Body of pancreas (tissue), 4 donors: Measurements from ENCODE around the gene TUBGCP6. TPM values are rescaled to one million over a fixed set of nuclear protein-coding genes. Genes with fewer than 3 reads are reported as not detected.

Experiments
- ATAC-seq: fragments of 150-250 bp; one replicate; pipeline ENCODE4 v1.9.1; 2016
- DNase-seq, 4 donors: peaks; one replicate each; pipeline ENCODE4 v3.0.0-alpha.2; 2019
- H3K27ac ChIP-seq, 4 donors: fragments of 200-600 bp; sonication (generic); 1 replicate in 3 of 4; 2 replicates in 1 of 4; pipeline versions ENCODE4 v1.5.1 to v1.6.1; 2016 to 2019; ENCODE audit warnings: mild to moderate bottlenecking in 1 of 4, mixed read lengths in 1 of 4, moderate library complexity in 1 of 4
- H3K27me3 ChIP-seq, 2 donors: fragments of 200-600 bp; sonication (generic); one replicate each; pipeline ENCODE4 v1.6.0; 2016; ENCODE audit warnings: mild to moderate bottlenecking in 1 of 2
- H3K36me3 ChIP-seq, 2 donors: fragments of 200-600 bp; sonication (generic); replicated peaks in 1 of 2; 2 replicates each; pipeline ENCODE4 v1.5.1; 2016; ENCODE audit warnings: low read depth in 2 of 2; ENCODE audit not compliant: insufficient read depth in 1 of 2
- H3K4me1 ChIP-seq: fragments of 200-600 bp; sonication (generic); one replicate; pipeline ENCODE4 v1.6.0; 2016
- H3K4me3 ChIP-seq, 2 donors: fragments of 200-600 bp; sonication (generic); 1 replicate in 1 of 2; 2 replicates in 1 of 2; pipeline ENCODE4 v1.5.1; 2016 to 2019
- H3K9me3 ChIP-seq, 3 donors: fragments of 200-600 bp; sonication (generic); 1 replicate in 2 of 3; 2 replicates in 1 of 3; pipeline ENCODE4 v1.5.1; 2016
- POLR2A ChIP-seq, 3 donors: fragments of 450-650 bp; IDR thresholded peaks; one replicate each; pipeline ENCODE4 v1.6.1; 2016; ENCODE audit warnings: antibody characterized with exemption in 3 of 3, mild to moderate bottlenecking in 2 of 3
- WGBS, 2 donors: methylation state at CpG; one replicate each; pipeline ENCODE4 v1.1.5; 2017; 5-methylcytosine and 5-hydroxymethylcytosine counted together
- intact Hi-C: fragments of 100-400 bp; cut with DNase I; formaldehyde crosslinking; loops from one replicate; pipeline ENCODE4 v1.15.1; 2023
- total RNA-seq, 2 donors: library from RNA; depleted of rRNA; stranded (reverse); fragments of >200 nt; gene quantifications; one replicate each; pipeline ENCODE4 v1.1.0, GENCODE V29; 2016
- TF ChIP-seq, protein P1 (sequence below), 7 experiments: fragments of 450-650 bp in 4 of 7; fragments of 200-600 bp in 3 of 7; sonication (generic) in 3 of 7; IDR thresholded peaks; one replicate each; pipeline ENCODE4 v1.5.1; 2016 to 2019; ENCODE audit warnings: antibody characterized with exemption in 7 of 7

The TUBGCP6 gene
- total RNA-seq, 2 donors from 2014 or later: 61.2 to 121 TPM

DNA sequence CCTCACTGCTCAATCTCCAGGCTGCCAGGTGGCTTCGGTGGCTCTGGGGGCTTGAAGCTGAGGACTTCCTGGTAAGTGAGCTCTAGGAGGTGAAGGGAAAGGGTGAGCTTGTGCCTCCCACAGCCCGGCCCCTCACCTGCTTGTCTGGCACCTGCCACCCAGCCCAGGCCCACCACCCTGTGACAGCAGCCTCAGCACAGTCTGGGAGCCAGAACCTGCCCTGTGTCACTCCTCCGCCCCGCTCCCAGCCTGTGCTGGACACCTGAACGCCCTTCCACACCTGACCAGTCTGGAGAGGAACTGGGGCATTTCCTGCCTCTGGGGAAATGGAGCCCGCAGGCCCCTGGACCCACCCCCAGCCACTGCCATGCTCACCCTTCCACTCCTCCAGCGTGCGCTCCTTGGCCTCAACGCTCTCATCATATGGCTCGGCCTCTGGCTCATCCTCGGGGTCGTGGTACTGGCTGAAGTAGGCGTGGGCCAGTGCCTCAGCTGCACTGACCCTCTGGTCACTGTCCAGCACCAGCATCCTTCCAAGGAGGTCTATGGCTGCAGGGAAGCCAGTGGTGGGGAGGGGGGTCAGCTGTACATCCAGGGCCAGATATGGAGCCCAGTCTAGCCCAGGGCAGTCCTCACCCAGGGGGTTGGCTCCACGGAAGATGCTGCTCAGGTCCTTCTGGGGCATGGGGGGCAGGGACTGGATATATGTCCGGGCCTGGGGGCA, 20.3 kb upstream of the TUBGCP6 start:
- no peak for DNase-seq
- no peak overlapping the region for H3K27ac ChIP-seq
- 80 to 87% methylated on average over 10 to 15 of the region's 15 CpGs for WGBS, 2 donors
- H3K9me3 ChIP-seq: no peaks in the 10 kb centered on the region
- no peak for ATAC-seq
- H3K36me3 ChIP-seq: no peaks in the 10 kb centered on the region
- TF ChIP-seq, protein P1, sequence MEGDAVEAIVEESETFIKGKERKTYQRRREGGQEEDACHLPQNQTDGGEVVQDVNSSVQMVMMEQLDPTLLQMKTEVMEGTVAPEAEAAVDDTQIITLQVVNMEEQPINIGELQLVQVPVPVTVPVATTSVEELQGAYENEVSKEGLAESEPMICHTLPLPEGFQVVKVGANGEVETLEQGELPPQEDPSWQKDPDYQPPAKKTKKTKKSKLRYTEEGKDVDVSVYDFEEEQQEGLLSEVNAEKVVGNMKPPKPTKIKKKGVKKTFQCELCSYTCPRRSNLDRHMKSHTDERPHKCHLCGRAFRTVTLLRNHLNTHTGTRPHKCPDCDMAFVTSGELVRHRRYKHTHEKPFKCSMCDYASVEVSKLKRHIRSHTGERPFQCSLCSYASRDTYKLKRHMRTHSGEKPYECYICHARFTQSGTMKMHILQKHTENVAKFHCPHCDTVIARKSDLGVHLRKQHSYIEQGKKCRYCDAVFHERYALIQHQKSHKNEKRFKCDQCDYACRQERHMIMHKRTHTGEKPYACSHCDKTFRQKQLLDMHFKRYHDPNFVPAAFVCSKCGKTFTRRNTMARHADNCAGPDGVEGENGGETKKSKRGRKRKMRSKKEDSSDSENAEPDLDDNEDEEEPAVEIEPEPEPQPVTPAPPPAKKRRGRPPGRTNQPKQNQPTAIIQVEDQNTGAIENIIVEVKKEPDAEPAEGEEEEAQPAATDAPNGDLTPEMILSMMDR (IDR thresholded peaks at IDR 0.05): no peak
- TF ChIP-seq POLR2A (IDR thresholded peaks at IDR 0.05): no peak
- H3K4me3 ChIP-seq: no peak overlapping the region
- intact Hi-C loops: loop anchor here (5.0 kb wide), 1 partner anchor 67 kb away; no protein-coding TSS in a partner anchor
- H3K4me1 ChIP-seq: peaks cover 41% of the 10 kb centered on the region
- H3K27me3 ChIP-seq: peaks cover 0 to 4% of the 10 kb centered on the region in 2 donors

DNA sequence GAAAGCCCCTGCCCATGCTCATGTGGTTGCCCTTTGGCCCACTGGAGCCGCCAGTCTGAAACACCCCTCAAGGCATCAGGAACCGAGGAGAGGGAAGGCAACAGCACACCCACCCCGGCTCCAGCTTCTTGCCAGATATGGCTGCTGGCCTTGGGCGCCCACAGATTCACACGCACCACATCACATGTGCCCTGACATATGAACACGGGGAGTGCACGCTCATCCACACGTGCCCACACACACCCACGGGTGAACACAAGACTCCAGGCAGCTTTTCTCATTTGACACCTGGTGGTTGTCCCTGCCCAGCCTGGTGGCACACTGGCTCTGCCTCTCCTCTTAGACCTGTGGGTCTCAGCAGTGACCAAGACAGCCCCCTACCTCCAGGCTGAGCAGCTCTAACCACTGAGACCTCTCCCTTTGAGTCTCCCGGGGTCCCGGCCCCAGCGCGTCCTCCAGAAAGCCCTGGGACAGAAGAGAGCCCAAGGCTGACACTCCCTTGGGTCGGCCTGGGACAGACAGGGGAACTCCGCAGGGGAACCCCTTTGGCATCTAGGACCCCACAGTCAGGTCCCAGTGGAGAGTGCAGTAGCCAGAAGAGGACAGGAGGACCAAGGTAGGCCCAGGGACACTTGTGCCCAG, 19.4 kb upstream of the TUBGCP6 start:
- ATAC-seq: no peak
- peaks cover 33% of the 10 kb centered on the region for H3K4me1 ChIP-seq
- DNase-seq: no peak
- no peak overlapping the region for H3K27ac ChIP-seq
- no peaks in the 10 kb centered on the region for H3K9me3 ChIP-seq
- no peak overlapping the region for H3K4me3 ChIP-seq
- peaks cover 0 to 4% of the 10 kb centered on the region in 2 donors for H3K27me3 ChIP-seq
- no peak for TF ChIP-seq POLR2A (IDR thresholded peaks at IDR 0.05)
- TF ChIP-seq, protein P1 (IDR thresholded peaks at IDR 0.05): no peak
- WGBS, 2 donors: 90% methylated on average over 14 of the region's 15 CpGs; no CpG with 5 or more reads in 1 of the 2 donors
- intact Hi-C loops: no loop called here
- H3K36me3 ChIP-seq: no peaks in the 10 kb centered on the region

DNA sequence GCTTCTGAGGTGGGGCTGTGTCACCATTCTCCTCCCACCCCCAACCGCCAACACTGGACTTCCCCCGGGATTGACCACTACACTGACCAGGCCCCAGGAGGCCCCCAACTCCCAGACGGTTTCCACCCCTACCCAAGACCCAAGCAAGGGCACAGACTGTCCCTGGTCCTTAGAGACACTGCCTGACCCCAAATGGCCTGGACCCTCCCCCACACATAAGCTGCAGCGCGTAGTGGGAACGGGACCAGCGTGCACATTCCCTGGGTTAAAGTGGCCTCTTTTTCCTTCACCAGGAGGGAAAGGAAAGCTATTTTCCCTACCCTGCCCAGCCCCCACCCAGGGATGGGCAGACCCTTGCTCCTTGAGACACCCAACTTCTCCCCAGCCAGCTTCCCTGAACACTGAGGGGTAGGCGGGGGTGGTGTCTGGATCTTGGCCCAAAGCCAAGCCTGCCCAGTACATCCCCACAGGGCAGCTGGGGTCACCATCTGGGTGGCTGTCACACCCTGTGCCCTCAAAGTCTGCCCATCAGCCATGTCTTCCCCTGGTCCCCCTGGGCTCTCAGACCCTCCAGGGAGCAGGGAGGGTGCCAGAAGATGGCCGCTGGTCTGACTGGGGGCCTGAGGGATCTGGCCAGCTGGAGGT, 18.3 kb upstream of the TUBGCP6 start:
- WGBS, 2 donors: 51 to 54% methylated on average over 7 to 9 of the region's 9 CpGs
- Histone ChIP-seq H3K36me3 (no peaks in the 10 kb centered on the region), H3K27me3 (peaks cover 0 to 4% of the 10 kb centered on the region in 2 donors), H3K27ac (no peak overlapping the region), H3K4me1 (peaks cover 23% of the 10 kb centered on the region), H3K4me3 (no peak overlapping the region), H3K9me3 (no peaks in the 10 kb centered on the region)
- no peak for DNase-seq
- no peak for ATAC-seq
- TF ChIP-seq POLR2A (IDR thresholded peaks at IDR 0.05): no peak
- TF ChIP-seq, protein P1 (IDR thresholded peaks at IDR 0.05): no peak
- intact Hi-C loops: no loop called here

DNA sequence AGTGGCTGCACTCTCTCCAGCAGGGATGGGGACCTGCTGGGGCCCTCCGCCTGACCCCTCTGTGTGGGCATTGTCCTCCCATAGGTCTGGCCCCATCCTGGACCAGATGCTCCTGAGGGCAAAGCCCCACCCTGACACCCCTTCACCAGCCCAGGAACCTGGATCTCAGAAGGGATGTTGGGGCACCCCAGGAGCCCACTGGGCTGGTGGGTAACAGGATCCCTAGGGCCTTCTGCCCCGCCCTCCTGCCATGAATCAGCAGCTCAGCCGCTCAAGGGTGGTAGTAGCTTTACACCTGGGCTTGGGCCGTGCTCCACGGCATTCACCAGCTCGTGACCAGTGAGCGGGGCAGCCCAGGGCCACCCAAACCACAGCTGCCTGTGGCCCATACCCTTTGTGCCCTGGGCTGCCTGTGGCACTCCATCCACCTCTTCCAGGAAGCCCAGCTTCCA, 17.7 kb upstream of the TUBGCP6 start:
- 42 to 80% methylated on average over 1 to 7 of the region's 7 CpGs for WGBS, 2 donors
- intact Hi-C loops: no loop called here
- Histone ChIP-seq H3K4me3 (no peak overlapping the region), H3K9me3 (no peaks in the 10 kb centered on the region), H3K27me3 (peaks cover 0 to 4% of the 10 kb centered on the region in 2 donors), H3K36me3 (no peaks in the 10 kb centered on the region), H3K27ac (no peak overlapping the region), H3K4me1 (peaks cover 23% of the 10 kb centered on the region)
- TF ChIP-seq, protein P1 (IDR thresholded peaks at IDR 0.05): no peak
- no peak for TF ChIP-seq POLR2A (IDR thresholded peaks at IDR 0.05)
- no peak for ATAC-seq
- no peak for DNase-seq
